KMS-11 (cell line): ENCODE measurements around the gene SCP2.

ENCODE experiments used
- H2AFZ ChIP-seq: fragments of 200-600 bp; sonication (generic); 2 replicates; pipeline ENCODE4 v1.6.1; 2016; ENCODE audit warnings: antibody characterized with exemption, mixed run types, low read depth
- H3K27ac ChIP-seq: fragments of 200-600 bp; sonication (generic); 2 replicates; pipeline ENCODE4 v1.6.1; 2016; ENCODE audit warnings: mild to moderate bottlenecking, mixed run types
- H3K27me3 ChIP-seq: fragments of 200-600 bp; sonication (generic); 2 replicates; pipeline ENCODE4 v1.6.1; 2017; ENCODE audit warnings: mild to moderate bottlenecking, low read depth, mixed run types, moderate library complexity; ENCODE audit not compliant: insufficient read depth
- H3K36me3 ChIP-seq: fragments of 200-600 bp; sonication (generic); 2 replicates; pipeline ENCODE4 v1.6.1; 2017; ENCODE audit warnings: mild to moderate bottlenecking, mixed run types; ENCODE audit not compliant: insufficient read depth
- H3K4me1 ChIP-seq: fragments of 200-600 bp; sonication (generic); 2 replicates; pipeline ENCODE4 v1.6.1; 2016; ENCODE audit warnings: mild to moderate bottlenecking, low read depth, mixed run types; ENCODE audit not compliant: poor library complexity, severe bottlenecking
- H3K4me2 ChIP-seq: fragments of 200-600 bp; sonication (generic); 2 replicates; pipeline ENCODE4 v1.7.0; 2016; ENCODE audit warnings: mild to moderate bottlenecking, mixed run types
- H3K4me3 ChIP-seq: fragments of 200-600 bp; sonication (generic); IDR thresholded peaks from 2 replicates; pipeline ENCODE4 v1.6.1; 2017; ENCODE audit warnings: low read depth, low read length, mixed read lengths; ENCODE audit not compliant: insufficient read depth
- H3K79me2 ChIP-seq: fragments of 200-600 bp; sonication (generic); 2 replicates; pipeline ENCODE4 v1.6.1; 2016; ENCODE audit warnings: low read depth, mixed run types; ENCODE audit not compliant: insufficient read depth
- H3K9ac ChIP-seq: fragments of 200-600 bp; sonication (generic); 2 replicates; pipeline ENCODE4 v1.6.1; 2016; ENCODE audit warnings: mild to moderate bottlenecking, mixed run types
- H4K20me1 ChIP-seq: fragments of 200-600 bp; sonication (generic); 2 replicates; pipeline ENCODE4 v1.6.1; 2016; ENCODE audit warnings: mild to moderate bottlenecking, mixed run types; ENCODE audit not compliant: insufficient read depth
- CTCF ChIP-seq: fragments of 200-600 bp; sonication (generic); conservative IDR thresholded peaks from 2 replicates; pipeline ENCODE4 v1.6.1; 2017; ENCODE audit warnings: low read depth, mild to moderate bottlenecking, antibody characterized with exemption, low read length, moderate library complexity, mixed read lengths

The SCP2 gene

GRCh38 chr1:52907812-52908153 lies 19.3 kb upstream of the SCP2 start:
- no peak overlapping the region for H3K27ac ChIP-seq
- no peaks in the 10 kb centered on the region for H3K27me3 ChIP-seq
- no peak for TF ChIP-seq CTCF
- no peak overlapping the region for H3K4me2 ChIP-seq
- H3K4me3 ChIP-seq = no peak overlapping the region
- H3K9ac ChIP-seq = no peak overlapping the region
- H3K36me3 ChIP-seq = no peaks in the 10 kb centered on the region
- H3K79me2 ChIP-seq = no peaks in the 10 kb centered on the region
- H3K4me1 ChIP-seq = no peaks in the 10 kb centered on the region
- no peaks in the 10 kb centered on the region for H4K20me1 ChIP-seq
- no peak overlapping the region for H2AFZ ChIP-seq

- H3K4me3 ChIP-seq = no peak overlapping the region
- no peak overlapping the region for H3K9ac ChIP-seq
- no peaks in the 10 kb centered on the region for H3K4me1 ChIP-seq
- H3K27ac ChIP-seq = no peak overlapping the region
- no peaks in the 10 kb centered on the region for H3K79me2 ChIP-seq
- no peaks in the 10 kb centered on the region for H3K36me3 ChIP-seq
- no peak overlapping the region for H3K4me2 ChIP-seq
- no peak for TF ChIP-seq CTCF
- H3K27me3 ChIP-seq = no peaks in the 10 kb centered on the region
- H2AFZ ChIP-seq = no peak overlapping the region
- no peaks in the 10 kb centered on the region for H4K20me1 ChIP-seq
Measured at GRCh38 chr1:52911541-52911940, 15.5 kb upstream of the SCP2 start.

GRCh38 chr1:52913014-52913413 lies 14.1 kb upstream of the SCP2 start:
- Histone ChIP-seq H3K79me2 (no peaks in the 10 kb centered on the region), H4K20me1 (no peaks in the 10 kb centered on the region), H2AFZ (no peak overlapping the region), H3K27me3 (no peaks in the 10 kb centered on the region), H3K4me2 (no peak overlapping the region), H3K4me3 (no peak overlapping the region), H3K27ac (no peak overlapping the region), H3K4me1 (no peaks in the 10 kb centered on the region), H3K36me3 (no peaks in the 10 kb centered on the region), H3K9ac (no peak overlapping the region)
- no peak for TF ChIP-seq CTCF

- no peaks in the 10 kb centered on the region for H3K36me3 ChIP-seq
- H3K4me3 ChIP-seq = no peak overlapping the region
- no peaks in the 10 kb centered on the region for H3K4me1 ChIP-seq
- no peak overlapping the region for H3K4me2 ChIP-seq
- H3K27ac ChIP-seq = no peak overlapping the region
- no peaks in the 10 kb centered on the region for H3K27me3 ChIP-seq
- H4K20me1 ChIP-seq = no peaks in the 10 kb centered on the region
- TF ChIP-seq CTCF = no peak
- H2AFZ ChIP-seq = no peak overlapping the region
- no peak overlapping the region for H3K9ac ChIP-seq
- H3K79me2 ChIP-seq = no peaks in the 10 kb centered on the region
Measured at GRCh38 chr1:52913537-52913936, 13.5 kb upstream of the SCP2 start.

GRCh38 chr1:52914463-52914862 lies 12.6 kb upstream of the SCP2 start:
- H3K36me3 ChIP-seq = no peaks in the 10 kb centered on the region
- TF ChIP-seq CTCF = no peak
- H4K20me1 ChIP-seq = no peaks in the 10 kb centered on the region
- H3K4me1 ChIP-seq = no peaks in the 10 kb centered on the region
- H3K27ac ChIP-seq = no peak overlapping the region
- no peak overlapping the region for H3K4me2 ChIP-seq
- H2AFZ ChIP-seq = no peak overlapping the region
- H3K27me3 ChIP-seq = no peaks in the 10 kb centered on the region
- no peak overlapping the region for H3K9ac ChIP-seq
- H3K79me2 ChIP-seq = no peaks in the 10 kb centered on the region
- H3K4me3 ChIP-seq = no peak overlapping the region
